GM12872 (cell line): ENCODE measurements around the gene KRTAP20-3.

Source experiments
- TF ChIP-seq, protein P1 (sequence below): IDR thresholded peaks from 3 replicates; pipeline ENCODE4 v1.5.1; 2011; ENCODE audit warnings: low read depth, mild to moderate bottlenecking, low read length, moderate library complexity; ENCODE audit not compliant: insufficient read depth

The KRTAP20-3 gene

DNA sequence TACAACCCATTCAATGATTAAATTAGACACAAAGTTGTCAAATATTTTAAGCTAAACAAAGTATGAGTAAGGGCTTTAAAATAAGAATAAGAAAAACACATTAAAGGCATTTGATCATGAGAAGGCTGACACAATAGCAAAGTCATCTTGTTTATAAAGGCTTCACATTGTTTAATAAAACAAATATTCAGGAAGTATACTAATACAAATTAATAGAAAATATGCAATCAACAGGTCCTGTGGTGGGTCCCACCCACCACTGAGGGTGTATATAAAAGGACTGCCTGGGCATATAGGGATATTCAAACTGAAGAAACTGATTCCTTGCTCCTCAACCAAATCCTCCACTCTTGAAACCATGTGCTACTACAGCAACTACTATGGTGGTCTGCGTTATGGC is 7.8 kb upstream of the KRTAP20-3 start, which contains the start of gene KRTAP20-2:
Gene KRTAP20-2 (plus strand): TSS at position 301 of the 400 bp plus-strand sequence. CDS start 58 bp downstream, at position 359.
- TF ChIP-seq, protein P1, sequence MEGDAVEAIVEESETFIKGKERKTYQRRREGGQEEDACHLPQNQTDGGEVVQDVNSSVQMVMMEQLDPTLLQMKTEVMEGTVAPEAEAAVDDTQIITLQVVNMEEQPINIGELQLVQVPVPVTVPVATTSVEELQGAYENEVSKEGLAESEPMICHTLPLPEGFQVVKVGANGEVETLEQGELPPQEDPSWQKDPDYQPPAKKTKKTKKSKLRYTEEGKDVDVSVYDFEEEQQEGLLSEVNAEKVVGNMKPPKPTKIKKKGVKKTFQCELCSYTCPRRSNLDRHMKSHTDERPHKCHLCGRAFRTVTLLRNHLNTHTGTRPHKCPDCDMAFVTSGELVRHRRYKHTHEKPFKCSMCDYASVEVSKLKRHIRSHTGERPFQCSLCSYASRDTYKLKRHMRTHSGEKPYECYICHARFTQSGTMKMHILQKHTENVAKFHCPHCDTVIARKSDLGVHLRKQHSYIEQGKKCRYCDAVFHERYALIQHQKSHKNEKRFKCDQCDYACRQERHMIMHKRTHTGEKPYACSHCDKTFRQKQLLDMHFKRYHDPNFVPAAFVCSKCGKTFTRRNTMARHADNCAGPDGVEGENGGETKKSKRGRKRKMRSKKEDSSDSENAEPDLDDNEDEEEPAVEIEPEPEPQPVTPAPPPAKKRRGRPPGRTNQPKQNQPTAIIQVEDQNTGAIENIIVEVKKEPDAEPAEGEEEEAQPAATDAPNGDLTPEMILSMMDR = no peak

DNA sequence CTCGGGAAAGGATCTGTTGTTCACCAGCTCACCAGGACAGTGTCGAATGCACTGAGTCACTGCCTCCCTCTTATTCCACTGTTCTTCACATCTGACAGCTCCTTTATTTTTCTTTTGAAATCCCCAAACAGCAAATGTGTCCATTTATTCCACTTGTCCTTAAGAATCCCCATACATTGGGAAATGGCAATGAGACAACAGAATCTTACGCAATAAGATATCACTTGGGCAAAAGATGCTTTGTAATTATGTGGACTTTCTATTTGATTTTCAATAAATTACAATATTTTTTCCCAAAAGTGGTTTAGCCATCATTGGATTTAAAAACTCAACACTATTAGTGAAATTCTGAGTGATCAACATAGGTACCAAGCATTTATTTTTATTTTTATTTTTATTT is 4.0 kb upstream of the KRTAP20-3 start:
- TF ChIP-seq, protein P1 = no peak

DNA sequence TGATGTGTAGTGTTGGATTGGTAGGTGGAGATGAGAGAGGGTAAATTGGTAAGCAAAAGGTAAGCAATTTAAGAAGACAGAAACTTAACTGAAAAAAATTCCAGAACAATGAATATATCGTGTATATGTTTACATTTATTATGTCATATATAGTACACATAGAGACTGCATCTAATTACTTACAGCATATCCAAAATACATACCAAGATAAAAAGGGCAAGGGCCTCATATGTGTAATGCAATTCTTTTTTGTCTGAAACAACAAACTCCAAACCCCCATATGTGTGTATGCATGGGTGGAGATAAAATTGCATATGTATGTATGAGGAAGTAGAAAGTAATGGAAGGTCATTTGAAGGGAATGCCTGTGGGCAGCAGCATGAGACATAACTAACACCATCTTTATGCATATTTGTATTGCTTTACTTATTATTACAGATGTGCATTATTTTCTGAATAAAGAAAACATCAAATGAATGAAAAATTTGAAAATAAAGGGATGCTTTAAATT is 4.3 kb downstream of the KRTAP20-3 start:
- TF ChIP-seq, protein P1 = no peak

DNA sequence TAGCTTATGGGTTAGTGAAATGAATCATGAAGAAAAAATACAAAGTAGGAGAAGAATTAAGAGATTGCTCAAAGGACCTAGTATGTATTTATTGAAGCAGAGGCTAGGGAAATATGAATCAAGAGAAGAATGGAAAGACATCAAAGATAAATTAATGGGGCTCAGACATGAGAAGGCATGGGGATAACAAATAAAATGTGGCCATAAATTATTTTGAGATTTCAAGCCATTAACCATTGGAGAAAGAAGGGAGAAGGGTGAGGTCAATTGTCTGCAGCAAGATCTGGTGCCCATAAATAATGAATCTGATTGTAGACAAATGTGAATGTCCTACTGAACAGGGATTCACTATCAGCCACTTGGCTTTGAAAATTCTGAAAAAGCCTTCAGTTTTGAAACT is 10.2 kb downstream of the KRTAP20-3 start:
- TF ChIP-seq, protein P1 = no peak

DNA sequence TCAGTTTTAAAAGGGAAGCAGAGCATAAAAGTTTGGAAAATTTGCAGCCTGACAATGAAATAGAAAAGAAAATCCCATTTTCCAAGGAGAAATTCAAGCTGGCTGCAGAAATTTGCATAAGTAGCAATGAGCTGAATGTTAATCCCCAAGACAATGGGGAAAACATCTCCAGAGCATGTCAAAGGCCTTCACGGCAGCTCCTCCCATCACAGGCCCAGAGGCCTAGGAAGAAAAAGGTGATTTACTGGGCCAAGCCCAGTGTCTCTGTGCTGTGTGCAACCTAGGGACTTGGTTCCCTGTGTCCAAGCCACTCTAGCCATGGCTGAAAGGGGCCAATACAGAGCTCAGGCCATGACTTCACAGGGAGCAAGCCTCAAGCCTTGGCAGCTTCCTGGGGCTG is 26.1 kb downstream of the KRTAP20-3 start:
- TF ChIP-seq, protein P1 = no peak

DNA sequence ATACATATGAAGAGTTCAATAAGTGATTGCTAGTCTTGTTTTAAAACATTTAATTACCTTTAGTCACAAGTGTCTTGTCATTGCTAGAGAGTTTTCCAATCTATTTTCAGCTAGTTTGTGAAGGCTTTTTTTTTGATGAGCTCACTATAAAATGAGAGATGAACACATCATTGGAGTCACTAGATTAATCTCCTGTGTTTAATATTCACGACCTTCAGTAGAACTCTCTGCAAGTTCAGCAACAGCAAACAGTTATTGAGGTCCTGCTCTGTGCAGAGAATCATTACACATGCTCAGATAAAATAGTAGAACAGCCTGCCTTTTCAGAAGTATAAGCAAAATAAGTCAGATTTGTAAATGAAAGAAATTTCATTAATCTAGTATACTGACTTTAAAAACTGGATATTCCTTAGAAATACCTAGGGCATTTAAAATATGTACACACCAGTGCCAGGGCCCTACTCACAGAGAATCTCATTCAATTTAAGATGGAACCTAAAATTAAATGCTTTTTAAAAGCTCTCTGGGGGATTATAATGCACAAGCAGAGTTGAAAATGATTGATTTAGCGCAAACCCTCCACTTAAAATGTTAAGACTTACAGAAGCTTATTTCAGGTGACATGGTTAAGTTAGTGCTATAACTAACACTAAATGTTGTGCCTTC is 30.5 kb downstream of the KRTAP20-3 start:
- TF ChIP-seq, protein P1 = no peak

DNA sequence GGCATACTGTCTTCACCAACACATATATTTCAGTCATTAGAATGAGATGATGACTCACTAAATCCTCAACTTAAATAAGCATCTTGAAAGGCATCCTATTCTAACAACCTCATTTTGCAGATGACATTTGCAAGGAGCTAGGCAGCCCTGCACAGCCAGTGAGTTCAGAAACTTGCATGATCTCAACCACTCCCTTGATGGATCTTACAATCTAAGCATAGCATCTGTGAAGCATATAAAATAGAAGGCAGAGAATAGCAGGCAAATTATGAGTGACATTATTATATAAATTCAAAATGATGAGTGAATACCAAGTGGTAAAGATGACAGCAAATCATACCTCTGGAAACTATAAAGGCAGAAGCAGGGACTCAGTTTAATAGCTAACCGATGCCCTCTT is 31.6 kb downstream of the KRTAP20-3 start:
- TF ChIP-seq, protein P1 = no peak
